NCI-H146 treated with DMSO at 0.1 percent for 48 hours (cell line): Measurements from ENCODE around the gene RNF34.
A peak's percentile ranks its signal among the peaks of the same experiment; 100 is the strongest.

Experiments used
- DNase-seq: peaks from one replicate; lab custom pipeline; 2025; ENCODE audit not compliant: unreplicated experiment; lab: John Stamatoyannopoulos, UW

RNF34 gene

DNA sequence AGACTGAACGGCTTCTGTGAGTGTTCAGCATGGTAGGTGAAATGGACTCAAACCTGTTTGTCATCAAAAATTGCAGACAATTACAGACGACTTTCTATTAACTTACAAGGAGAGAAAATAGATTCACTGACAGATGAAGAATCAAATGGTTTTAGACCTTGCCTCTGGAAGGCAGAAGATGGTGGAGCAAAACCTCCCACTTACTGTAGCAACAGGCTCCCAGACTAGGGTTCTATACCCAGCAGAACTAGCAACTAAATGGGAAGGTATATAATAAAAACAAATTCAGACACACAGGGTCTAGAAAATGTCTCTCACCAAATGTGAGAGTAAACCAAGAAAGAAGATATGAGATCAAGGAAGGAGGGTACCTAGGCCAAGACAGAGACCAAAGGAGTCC, 36.8 kb downstream of the RNF34 start:
- DNase-seq, result no peak

DNA sequence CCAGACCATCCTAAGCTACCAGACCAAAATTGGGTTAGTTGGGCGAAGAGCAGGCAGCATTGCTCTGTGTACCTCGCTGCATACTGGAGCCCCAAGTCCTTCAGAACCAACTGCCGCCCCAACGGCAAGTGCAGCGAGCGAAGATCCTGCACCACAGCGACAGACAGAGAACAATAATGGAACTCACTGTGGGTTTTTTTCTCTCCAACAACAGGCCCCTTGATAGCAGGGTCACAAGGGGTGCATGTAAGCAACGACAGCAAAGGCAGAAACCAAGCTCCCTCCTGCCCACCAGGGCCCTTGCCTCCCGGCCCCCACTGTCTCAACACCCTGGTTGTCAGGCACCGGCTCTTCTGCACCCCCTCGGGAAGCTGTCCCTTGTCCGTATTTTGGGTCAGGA, 39.0 kb downstream of the RNF34 start:
- no peak for DNase-seq

DNA sequence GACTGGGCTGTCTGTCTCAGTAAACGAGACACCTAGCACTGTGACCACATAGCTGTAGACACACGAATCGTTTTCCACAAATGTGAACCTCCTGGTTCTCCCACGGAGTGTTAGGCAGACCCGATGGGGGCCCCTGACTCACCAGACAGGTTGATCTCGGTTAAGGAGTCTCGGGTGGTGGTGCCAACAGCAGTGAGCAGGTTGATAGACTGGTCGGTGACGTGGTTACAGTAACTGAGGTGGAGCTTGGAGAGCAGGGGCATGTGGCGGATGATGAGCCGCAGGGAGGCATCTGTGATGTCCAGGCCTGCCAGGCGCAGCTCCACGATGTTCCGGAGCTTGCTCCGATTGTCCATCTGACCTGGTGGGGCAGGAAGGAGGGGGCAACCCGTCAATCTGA, 39.8 kb downstream of the RNF34 start:
- no peak for DNase-seq

DNA sequence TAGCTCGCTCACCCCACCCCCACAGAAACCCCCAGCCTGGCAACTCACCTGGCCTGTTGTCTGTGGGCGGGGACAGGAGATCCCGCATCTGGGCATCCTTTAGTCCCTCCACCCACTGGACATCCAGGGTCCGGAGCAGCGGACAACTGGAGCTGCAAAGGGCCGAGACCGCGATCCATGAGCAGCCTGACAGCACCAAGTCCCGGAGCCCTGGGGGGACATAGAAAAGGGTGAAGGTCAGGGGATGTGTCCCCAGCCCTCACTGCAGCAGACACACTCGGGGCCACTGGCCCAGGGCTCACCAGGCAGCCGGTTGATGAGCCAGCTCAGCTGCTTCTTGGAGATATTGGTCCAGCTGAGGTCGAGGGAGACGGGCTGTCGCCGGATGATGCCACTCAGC, 40.9 kb downstream of the RNF34 start:
- no peak for DNase-seq

DNA sequence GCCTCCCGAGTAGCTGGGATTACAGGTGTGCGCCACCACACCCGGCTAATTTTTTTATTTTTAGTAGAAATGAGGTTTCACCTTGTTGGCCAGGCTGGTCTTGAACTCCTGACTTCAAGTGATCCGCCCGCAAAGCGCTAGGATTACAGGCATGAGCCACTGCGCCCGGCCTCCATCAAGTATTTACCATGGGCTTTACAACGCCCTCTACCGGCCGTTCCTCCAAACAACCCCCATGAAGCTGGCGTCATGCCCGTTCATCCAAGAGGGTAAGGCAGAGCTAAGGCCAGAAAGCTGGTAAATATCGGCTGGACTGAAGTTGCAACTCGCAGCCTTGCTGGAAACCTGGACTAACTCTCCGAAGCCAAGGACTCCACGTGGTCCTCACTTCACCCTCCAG, 41.6 kb downstream of the RNF34 start:
- DNase-seq, result no peak

DNA sequence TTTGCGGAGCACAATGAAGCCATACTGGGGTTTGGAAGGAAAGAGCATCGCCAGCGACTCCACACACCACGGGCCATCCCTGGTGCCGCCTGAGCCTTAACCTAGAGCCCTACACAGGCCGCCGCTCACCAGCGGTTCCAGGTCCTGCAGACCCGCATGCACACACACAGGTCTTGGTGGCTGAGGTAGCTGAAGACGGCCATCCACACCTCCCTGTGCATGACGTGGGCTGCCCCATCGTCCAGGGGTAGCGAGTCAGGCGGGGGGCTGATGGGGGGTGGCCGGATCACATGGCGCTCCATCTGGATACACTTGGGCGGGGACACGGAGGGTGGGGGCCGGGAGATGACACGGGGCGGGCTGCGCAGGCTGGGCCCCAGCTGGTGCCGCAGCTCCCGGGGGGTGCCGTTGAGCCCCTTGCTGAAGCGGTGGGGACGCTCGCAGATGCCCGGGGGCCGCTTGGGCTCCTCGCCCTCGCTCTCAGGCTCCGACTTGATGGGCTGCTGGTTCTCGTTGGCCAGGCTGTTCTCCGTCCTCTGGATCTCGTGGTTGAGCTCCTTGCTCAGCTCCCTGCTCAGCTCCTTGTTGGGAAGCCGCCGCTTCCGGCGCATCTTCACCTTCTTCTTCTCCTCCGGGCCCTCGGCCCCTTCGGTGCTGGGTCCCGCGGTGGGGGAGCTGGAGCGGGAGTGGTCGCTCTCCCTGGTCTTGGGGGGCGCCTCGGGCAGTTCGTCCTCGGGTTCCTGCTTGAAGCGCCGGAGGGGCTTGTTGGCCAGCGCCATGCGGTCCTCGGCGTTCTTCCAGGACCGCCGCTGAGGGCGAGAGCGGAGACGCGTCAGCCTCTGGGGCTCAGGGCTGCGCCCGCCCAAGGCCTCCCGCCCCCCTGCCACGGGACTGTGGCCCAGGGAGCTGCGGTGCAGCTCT, 42.4 kb downstream of the RNF34 start:
- no peak for DNase-seq

DNA sequence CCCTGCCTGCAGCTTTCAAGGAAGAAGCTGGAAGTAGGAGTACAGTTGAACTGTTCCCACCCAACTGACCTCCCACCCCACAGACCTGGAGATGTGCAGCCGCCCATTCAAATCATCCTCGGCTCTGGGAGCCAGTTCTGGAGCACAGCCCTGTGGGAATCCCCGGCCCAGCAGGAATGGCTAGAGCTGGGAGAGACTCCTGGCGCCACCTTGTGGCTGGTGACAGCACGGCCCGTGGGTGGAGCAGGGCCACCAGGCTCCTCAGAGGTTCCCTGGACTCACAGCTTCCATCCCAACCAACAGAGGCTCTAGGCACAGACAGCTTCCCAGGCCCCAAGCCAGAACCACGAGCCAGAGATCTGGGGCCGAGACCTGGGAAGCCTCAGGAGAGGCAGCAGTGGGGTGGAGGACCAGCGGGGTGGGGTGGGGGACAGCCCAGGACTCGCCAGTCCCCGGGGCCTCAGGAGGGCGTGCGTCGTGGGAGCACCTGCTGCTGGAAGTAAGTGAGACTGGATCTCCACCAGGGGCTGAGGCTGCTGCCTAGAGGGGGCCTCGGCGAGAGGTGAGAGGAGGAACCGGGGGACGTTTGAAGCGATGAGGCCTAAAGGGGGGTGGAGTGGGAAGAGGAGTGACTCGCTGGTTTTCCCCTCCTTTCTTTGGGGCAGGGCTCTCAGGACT, 43.4 kb downstream of the RNF34 start:
- DNase-seq, result peak; percentile 3

DNA sequence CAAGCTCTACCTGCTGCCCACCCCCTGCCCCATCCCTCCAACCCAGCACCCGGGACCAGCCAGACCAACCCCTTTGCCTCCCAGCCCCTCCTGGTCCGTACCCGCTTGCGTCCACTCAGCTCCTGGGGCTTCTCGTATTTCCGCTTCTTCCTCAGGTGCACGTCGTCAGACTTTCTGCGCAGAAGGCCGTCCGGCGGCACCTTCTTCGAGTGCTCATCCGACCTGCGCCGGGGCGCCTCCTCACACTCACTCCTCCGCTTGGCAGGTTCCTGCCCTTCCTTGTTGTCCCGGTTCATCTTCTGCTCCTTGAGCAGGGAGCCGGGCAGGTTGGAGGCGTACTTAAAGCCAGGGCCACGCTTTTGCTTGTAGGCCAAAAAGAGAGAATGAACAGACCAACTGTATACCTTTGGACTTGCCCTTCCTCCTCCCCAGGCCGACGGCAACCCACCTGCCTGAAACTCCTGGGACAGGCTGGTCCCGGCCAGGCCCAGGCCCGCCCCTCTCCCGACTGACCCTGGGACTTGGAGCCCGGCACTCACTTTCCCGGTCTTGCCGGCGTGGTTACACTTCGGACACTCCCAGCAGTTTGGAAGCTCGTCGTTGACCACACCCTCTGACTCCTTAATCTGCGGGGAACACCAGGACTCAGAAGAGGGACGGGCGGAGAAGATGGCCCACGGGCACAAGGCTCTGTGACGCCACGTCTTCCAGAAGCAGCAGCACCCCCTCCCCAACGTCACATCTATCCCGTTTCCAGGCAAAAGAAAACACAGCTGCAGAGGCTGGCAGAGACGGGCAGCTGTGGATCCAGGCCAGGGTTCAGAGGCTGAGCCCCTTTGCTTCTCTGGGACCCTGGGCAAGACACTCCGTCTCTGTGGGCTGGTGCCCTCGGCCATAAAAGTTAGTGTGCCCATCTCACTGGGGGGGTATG, 44.3 kb downstream of the RNF34 start:
- DNase-seq, result no peak

DNA sequence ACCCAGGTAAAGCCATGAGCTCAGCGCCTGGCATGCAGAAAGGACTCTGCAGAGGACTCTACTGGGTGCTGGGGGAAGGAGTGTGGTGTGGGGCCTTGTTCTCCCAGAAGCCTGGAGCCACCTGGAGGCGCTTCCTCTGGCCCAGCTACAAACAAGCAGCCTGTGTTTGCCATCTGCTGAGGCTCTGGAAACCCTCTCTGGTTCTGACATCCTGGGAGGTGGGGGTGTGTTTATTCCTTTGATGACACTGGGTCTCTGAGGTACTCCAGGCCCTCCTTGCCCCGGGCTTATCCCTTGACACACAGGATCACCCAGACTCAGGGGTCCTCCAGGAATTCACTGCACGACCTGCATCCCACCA, 44.9 kb downstream of the RNF34 start:
- no peak for DNase-seq

DNA sequence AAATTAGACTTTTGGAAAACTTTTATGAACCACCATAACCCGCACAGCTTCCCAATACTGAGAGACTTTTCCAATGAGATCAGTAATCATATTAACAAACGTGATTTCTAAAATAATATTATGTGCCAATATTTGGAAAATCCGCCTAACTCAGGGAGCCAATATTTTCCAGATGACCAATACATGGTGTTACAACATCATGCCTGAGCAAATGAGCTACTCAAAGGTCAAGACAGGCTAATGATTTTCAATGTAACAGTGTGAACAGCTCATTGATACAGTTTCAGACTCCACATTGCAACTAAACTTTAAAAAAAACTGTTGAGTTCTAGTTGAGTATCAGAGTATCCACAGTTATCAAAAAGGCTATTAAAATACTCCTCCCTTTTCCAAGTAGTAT, 46.8 kb downstream of the RNF34 start:
- DNase-seq, result no peak

DNA sequence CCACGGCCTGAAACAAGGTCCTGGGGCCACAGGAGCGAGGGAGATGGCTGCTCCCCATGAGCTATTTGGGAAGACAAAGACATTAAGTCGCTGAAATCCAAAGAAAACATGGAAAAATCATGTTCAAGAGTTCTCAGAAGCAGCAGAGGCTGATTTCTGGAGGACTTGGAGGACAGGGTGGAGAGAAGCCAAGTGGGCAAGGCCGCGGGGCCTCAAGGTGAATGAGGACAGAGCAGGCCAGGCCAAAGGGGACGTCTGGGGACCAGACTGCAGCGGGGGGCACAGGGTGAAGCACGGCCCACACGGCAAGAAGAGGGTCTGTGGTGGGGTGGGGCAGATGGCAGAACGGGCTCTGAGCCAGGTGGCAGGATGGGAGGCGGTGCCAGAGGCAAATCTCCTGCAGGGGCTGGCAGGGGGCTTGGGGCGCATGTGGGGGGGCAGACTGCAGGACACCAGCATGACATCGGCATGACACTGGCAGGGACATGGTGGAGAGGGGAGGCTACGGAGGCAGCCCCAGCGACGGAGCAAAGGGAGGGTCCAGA, 48.9 kb downstream of the RNF34 start:
- no peak for DNase-seq

DNA sequence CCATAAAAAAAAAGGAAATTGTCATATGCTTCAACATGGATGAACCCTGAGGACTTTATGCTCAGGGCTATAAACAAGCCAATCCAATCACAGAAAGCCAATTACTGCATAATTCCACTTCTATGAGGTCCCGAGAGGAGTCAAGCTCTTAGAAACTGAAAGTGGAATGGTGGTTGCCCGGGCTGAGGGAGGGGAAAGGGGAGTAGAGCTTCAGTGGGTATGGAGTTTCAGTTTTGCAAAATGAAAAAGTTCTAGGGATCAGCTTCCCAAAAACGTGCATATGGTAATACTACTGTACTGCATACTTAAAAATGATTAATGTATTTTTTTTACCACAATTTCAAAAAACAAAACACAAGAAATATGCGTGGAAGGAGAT, 52.0 kb downstream of the RNF34 start:
- no peak for DNase-seq

DNA sequence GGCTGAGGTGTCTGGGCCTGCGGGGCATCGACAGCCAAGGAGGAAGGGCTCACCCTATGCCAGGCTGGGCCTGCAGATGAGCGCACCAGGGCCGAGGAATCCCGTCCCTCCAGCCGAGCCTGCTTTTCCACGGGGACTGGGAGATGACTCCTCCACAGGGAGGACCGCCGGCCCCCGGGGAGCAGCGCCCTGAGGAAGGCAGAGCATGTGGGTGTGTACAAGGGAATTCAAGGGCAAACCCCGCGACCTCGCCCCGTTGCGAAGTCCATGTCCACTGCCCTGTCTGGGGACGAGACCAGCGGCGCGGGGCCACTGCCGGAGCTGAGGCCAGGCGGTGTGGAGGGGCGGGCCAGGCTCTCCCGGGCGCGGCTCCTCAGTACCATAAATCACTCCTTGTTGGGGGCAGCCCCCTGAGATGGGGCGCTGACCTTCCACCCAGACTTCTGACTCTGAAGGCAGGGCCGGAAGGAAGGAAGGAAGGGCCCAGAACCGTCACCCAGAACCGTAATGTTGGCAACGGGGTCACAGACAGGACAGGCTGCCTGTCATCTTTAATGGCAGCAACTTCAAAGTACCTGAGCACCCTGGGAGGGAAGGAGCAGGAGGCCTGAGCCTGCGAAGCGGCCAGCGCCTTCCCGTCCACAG, 52.5 kb downstream of the RNF34 start:
- DNase-seq, result no peak

DNA sequence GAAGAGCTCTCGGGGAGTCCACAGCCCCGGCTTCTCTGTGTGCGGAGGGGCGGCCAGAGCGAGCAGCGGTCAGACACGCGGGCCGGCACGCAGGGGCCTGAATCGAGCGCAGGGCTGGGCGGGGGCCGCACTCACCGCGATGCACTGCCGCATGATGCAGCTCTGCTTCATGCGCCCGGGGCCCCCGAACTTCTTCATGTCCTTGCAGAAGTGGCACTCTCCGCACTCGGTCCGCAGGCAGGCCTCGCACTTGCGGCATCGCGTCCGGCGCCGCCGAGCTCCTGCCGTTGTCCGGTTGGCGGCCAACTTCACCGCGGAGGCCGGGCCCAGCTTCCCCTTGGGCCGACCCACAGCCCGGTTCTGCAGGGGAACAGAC, 53.1 kb downstream of the RNF34 start:
- no peak for DNase-seq

DNA sequence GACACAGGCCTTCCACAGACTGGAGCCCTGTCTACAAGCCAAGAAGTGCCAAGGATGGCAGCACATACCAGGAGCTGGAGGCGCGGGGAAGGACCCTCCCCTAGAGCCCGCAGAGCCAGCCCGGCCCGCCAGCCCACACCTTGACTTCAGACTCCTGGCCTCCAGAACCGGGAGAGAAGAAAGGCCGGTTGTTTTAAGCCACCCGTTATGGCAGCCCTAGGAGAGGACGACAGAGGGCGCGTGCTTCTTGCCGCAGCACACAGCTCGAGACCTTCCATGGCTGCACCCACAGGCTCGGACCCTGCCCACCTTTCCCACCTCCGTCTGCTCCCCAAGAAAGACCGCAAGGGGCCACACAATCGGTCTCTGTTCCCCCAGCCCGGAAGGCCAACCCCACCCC, 53.7 kb downstream of the RNF34 start:
- no peak for DNase-seq

DNA sequence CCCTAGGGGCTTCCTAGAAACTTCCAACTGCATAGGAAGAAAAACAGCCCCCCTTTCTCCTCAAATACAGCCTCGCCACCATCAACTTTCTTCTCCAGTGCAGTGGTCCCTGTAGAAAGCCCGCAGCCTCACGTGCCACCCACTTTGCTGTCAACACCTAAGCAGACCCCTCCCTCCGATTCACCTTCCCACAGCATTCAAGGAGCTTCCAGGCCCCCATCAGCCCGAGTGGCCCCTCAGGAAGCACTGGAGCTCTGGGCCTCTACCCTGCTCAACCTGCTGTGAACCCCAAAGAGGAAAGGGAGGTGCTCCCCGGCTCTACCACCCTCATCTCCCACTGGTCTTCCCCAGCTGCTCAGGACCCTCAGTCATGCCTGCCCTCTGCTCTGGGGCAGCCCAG, 55.0 kb downstream of the RNF34 start:
- DNase-seq, result no peak

DNA sequence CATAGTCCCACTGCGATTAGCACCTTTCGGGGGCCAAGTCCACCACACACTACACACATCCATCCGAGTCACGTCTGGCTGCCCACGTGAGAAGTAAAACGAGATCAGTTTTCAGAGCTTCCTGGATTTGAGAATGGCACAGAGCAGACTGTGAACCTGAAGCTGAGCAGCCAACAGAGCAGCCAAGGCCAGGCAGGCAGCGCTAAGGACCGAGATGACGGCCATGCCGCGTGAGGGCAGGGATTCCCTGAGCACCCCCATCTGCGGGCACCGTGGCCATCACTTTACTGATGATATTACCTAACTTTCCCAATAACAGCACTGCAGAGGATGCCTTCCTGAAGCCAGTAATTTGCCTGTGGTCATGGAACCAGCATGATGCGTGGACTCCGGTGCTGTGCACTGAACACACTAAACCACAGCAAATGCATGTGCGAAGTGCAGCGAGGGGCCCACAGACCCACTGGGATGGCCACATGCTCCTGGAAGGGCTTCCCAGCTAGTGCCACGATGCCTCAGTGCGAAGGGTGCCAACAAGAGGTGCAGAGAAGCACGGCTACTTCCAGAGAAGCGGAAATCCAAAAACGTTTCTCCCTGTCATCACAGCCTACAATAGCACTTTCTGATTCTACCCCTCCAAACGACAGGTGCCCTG, 56.0 kb downstream of the RNF34 start:
- no peak for DNase-seq

DNA sequence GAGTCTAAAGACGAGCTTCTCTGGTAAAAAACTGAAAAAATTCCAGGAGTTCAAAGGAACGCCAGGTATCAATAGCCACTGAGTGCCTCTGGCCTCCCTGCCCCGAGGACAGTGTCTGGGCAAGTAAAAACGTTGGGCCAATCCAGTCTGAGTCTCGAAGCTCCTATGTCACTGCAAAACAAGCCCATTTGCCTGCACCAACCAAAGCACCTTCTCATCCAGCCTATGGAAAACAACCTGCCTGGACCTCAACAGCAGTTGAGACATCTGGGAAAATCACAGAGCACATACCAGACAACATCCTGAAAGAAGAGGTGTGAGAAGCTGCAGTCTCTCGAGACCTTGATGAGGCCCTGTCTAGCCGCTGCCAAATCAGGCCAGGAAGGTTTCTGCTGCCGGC, 56.6 kb downstream of the RNF34 start:
- DNase-seq, result no peak

DNA sequence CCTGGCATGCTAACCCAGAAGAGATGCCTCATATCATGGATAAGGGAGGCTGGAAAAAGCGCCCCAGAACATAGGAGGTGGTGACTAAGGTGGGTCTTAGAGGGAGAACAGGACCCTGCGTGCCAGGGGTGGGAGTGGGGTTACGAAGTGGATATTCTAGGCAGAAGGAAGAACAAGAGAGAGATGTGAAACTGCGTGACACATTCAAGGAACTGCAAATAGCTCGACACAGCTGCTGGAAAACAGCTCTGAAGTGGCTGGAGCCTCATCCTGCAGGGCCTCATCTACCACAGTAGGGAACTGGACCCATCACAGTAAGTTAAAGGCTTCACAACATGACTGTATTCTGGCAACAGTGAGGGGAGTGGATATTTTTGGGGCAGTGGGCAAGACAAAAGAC, 61.1 kb downstream of the RNF34 start:
- DNase-seq, result no peak

DNA sequence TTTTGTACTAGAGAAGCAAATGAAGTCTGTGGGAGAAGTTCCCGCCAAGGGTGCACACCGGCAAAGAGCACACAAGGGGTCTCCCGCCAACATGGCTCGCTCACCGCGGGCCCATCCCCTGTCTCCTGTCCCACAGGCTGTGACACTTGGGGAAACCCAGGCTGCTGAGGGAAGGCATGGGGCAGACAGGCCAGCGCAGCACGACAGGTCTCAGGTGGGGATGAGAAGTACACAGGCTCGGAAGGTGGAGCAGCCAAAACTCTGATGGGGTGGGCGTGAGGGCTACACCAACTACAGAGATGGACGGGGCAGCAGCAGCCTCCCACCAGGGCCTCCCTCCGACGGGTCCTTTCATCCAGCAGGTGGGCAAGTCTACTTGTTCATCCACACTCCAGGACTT, 64.4 kb downstream of the RNF34 start:
- no peak for DNase-seq
